Spleen (tissue), 11 donors: Measurements from ENCODE around the gene TYRP1. TPM values are rescaled to one million over a fixed set of nuclear protein-coding genes. Genes with fewer than 3 reads are reported as not detected.

Experiments used
- DNase-seq: peaks from one replicate; pipeline ENCODE4 v3.0.0-alpha.2; 2020
- H3K27ac ChIP-seq, 8 donors: fragments of 200-600 bp; sonication (generic) in 7 of 8; 1 replicate in 4 of 8; 2 replicates in 4 of 8; pipeline versions ENCODE4 v1.5.0 to v1.8.0; 2016 to 2021; ENCODE audit warnings: inconsistent platforms in 4 of 8, mild to moderate bottlenecking in 4 of 8, moderate library complexity in 1 of 8
- H3K27me3 ChIP-seq, 7 donors: fragments of 200-600 bp; sonication (generic) in 6 of 7; replicated peaks in 1 of 7; 1 replicate in 4 of 7; 2 replicates in 3 of 7; pipeline versions ENCODE4 v1.5.0 to v1.8.0; 2016 to 2021; ENCODE audit warnings: inconsistent platforms in 3 of 7, mild to moderate bottlenecking in 1 of 7
- H3K36me3 ChIP-seq, 6 donors: fragments of 200-600 bp; sonication (generic) in 5 of 6; 1 replicate in 4 of 6; 2 replicates in 2 of 6; pipeline versions ENCODE4 v1.5.0 to v1.8.0; 2016 to 2021; ENCODE audit warnings: inconsistent platforms in 2 of 6
- H3K4me1 ChIP-seq, 6 donors: fragments of 200-600 bp; sonication (generic) in 5 of 6; 1 replicate in 3 of 6; 2 replicates in 3 of 6; pipeline versions ENCODE4 v1.5.0 to v1.8.0; 2016 to 2021; ENCODE audit warnings: inconsistent platforms in 3 of 6
- H3K4me3 ChIP-seq, 8 donors: fragments of 200-600 bp; sonication (generic) in 7 of 8; 1 replicate in 4 of 8; 2 replicates in 4 of 8; pipeline versions ENCODE4 v1.5.0 to v1.8.0; 2016 to 2021; ENCODE audit warnings: inconsistent platforms in 4 of 8, mild to moderate bottlenecking in 4 of 8, moderate library complexity in 2 of 8
- H3K9me3 ChIP-seq, 8 donors: fragments of 200-600 bp; sonication (generic) in 7 of 8; 1 replicate in 4 of 8; 2 replicates in 4 of 8; pipeline versions ENCODE4 v1.5.0 to v1.8.0; 2016 to 2021; ENCODE audit warnings: inconsistent platforms in 4 of 8
- CTCF ChIP-seq, 11 experiments: fragments of 200-600 bp in 7 of 11; fragments of 450-650 bp in 4 of 11; sonication (generic) in 4 of 11; IDR thresholded peaks in 8 of 11; conservative IDR thresholded peaks in 3 of 11; 1 replicate in 7 of 11; 2 replicates in 4 of 11; pipeline versions ENCODE4 v1.4.0 to v1.8.0; 2016 to 2021; ENCODE audit warnings: antibody characterized with exemption in 11 of 11, inconsistent platforms in 4 of 11, mild to moderate bottlenecking in 1 of 11
- POLR2A ChIP-seq, 3 donors: fragments of 450-650 bp; IDR thresholded peaks; one replicate each; pipeline ENCODE4 v1.5.1; 2017; ENCODE audit warnings: antibody characterized with exemption in 3 of 3, mild to moderate bottlenecking in 1 of 3
- POLR2AphosphoS5 ChIP-seq, 3 donors: sonication (generic); formaldehyde crosslinking; IDR thresholded peaks; one replicate each; pipeline ENCODE4 v1.5.1; 2017; ENCODE audit warnings: antibody characterized with exemption in 3 of 3
- WGBS, 5 donors: extraction: QIAGEN DNeasy Blood & Tissue Kit in 3 of 5; methylation state at CpG; one replicate each; pipeline versions ENCODE4 v1.1.5 to v1.1.7; 2013 to 2018; 5-methylcytosine and 5-hydroxymethylcytosine counted together
- intact Hi-C: fragments of 100-400 bp; cut with DNase I; formaldehyde crosslinking; loops from one replicate; pipeline ENCODE4 v1.15.0; 2023; ENCODE audit warnings: low total_unique reads
- polyA plus RNA-seq, 3 donors: library from polyadenylated mRNA; stranded (reverse); fragments of 200-250 nt; gene quantifications; one replicate each; pipeline ENCODE4 v1.2.1, GENCODE V29; 2013
- total RNA-seq, 7 donors: library from RNA; depleted of rRNA in 3 of 7; stranded (reverse); fragments of >200 nt in 3 of 7; fragmentation: NEBNext Ultra II Directional in 4 of 7; extraction: Animal tissue kit (Norgen Biotek cat#: 25700) in 4 of 7; gene quantifications; one replicate each; pipeline versions ENCODE4 v1.1.0 to v1.2.1, GENCODE V29; 2016 to 2021
- donor health status: healthy with polysubstance abuse.
- donor health status: DM: no; HTN: no; CAD: no; lungs with moderate emphysema.
- donor health status: DM: no; HTN: no; CAD: no.
- donor health status: Bipolar disorder and iron deficiency.
- donor health status: healthy.
- donor health status: DM: no; HTN: no; CAD: no.
- donor health status: DM: yes; HTN: yes; CAD: no.

The TYRP1 gene
- total and polyA plus RNA-seq, 10 donors: not detected

- Histone ChIP-seq H3K27ac (no peak overlapping the region), H3K4me3 (no peak overlapping the region), H3K36me3 (no peaks in the 10 kb centered on the region), H3K4me1 (no peaks in the 10 kb centered on the region), H3K9me3 (peaks cover 0 to 29% (median 12%) of the 10 kb centered on the region in 8 donors), H3K27me3 (no peaks in the 10 kb centered on the region)
- intact Hi-C loops: no loop called here
- DNase-seq: peak; percentile 62
- TF ChIP-seq POLR2A (IDR thresholded peaks at IDR 0.05) (no peak), CTCF (IDR thresholded peaks at IDR 0.05 in 8 of 11, conservative IDR thresholded peaks at IDR 0.05 in 3 of 11) (no peak), POLR2AphosphoS5 (IDR thresholded peaks at IDR 0.05) (no peak)
- WGBS, 5 donors: 60 to 87% (median 86%) methylated on average over 6 to 10 of the region's 10 CpGs
Observed at GRCh38 chr9:12658531-12659209, 34.5 kb upstream of the TYRP1 start.

GRCh38 chr9:12659220-12659619 lies 34.0 kb upstream of the TYRP1 start:
- Histone ChIP-seq H3K27me3 (no peaks in the 10 kb centered on the region), H3K27ac (no peak overlapping the region), H3K4me3 (no peak overlapping the region), H3K9me3 (peaks cover 0 to 29% (median 12%) of the 10 kb centered on the region in 8 donors), H3K36me3 (no peaks in the 10 kb centered on the region), H3K4me1 (no peaks in the 10 kb centered on the region)
- intact Hi-C loops: no loop called here
- WGBS, 5 donors: 91 to 96% (median 94%) methylated on average over 4 of the region's 4 CpGs
- DNase-seq: no peak
- no peak for TF ChIP-seq POLR2AphosphoS5 (IDR thresholded peaks at IDR 0.05)
- TF ChIP-seq CTCF (IDR thresholded peaks at IDR 0.05 in 8 of 11, conservative IDR thresholded peaks at IDR 0.05 in 3 of 11): no peak
- no peak for TF ChIP-seq POLR2A (IDR thresholded peaks at IDR 0.05)

GRCh38 chr9:12666813-12667212 lies 26.4 kb upstream of the TYRP1 start:
- no peak for DNase-seq
- Histone ChIP-seq H3K4me1 (no peaks in the 10 kb centered on the region), H3K9me3 (peaks cover 0 to under 1% (median 0%) of the 10 kb centered on the region in 8 donors), H3K4me3 (no peak overlapping the region), H3K36me3 (no peaks in the 10 kb centered on the region), H3K27ac (no peak overlapping the region), H3K27me3 (no peaks in the 10 kb centered on the region)
- TF ChIP-seq POLR2A (IDR thresholded peaks at IDR 0.05): no peak
- no peak for TF ChIP-seq POLR2AphosphoS5 (IDR thresholded peaks at IDR 0.05)
- no peak for TF ChIP-seq CTCF (IDR thresholded peaks at IDR 0.05 in 8 of 11, conservative IDR thresholded peaks at IDR 0.05 in 3 of 11)
- intact Hi-C loops: no loop called here
- 41 to 82% (median 62%) methylated on average over 2 of the region's 2 CpGs for WGBS, 5 donors

GRCh38 chr9:12667892-12668291 lies 25.3 kb upstream of the TYRP1 start:
- no peak for DNase-seq
- Histone ChIP-seq H3K36me3 (no peaks in the 10 kb centered on the region), H3K9me3 (no peaks in the 10 kb centered on the region), H3K4me3 (no peak overlapping the region), H3K27ac (no peak overlapping the region), H3K4me1 (no peaks in the 10 kb centered on the region), H3K27me3 (no peaks in the 10 kb centered on the region)
- TF ChIP-seq CTCF (IDR thresholded peaks at IDR 0.05 in 8 of 11, conservative IDR thresholded peaks at IDR 0.05 in 3 of 11) (no peak), POLR2A (IDR thresholded peaks at IDR 0.05) (no peak), POLR2AphosphoS5 (IDR thresholded peaks at IDR 0.05) (no peak)
- 84 to 91% (median 90%) methylated on average over 3 of the region's 3 CpGs for WGBS, 5 donors
- intact Hi-C loops: no loop called here
